Retinal pigment epithelial cell (primary cell): ENCODE data around the gene AGFG2.

ENCODE experiments used
- DNase-seq: peaks from one replicate; pipeline ENCODE4 v3.0.0-alpha.2; 2010; ENCODE audit warnings: low read depth
- H3K4me3 ChIP-seq: 2 replicates; pipeline ENCODE4 v1.5.1; 2011; ENCODE audit warnings: mild to moderate bottlenecking, low read length, control low read depth, moderate library complexity
- CTCF ChIP-seq: conservative IDR thresholded peaks from 2 replicates; pipeline ENCODE4 v1.5.1; 2011; ENCODE audit warnings: low read depth, low read length, control low read depth, inconsistent platforms

Gene AGFG2

DNA sequence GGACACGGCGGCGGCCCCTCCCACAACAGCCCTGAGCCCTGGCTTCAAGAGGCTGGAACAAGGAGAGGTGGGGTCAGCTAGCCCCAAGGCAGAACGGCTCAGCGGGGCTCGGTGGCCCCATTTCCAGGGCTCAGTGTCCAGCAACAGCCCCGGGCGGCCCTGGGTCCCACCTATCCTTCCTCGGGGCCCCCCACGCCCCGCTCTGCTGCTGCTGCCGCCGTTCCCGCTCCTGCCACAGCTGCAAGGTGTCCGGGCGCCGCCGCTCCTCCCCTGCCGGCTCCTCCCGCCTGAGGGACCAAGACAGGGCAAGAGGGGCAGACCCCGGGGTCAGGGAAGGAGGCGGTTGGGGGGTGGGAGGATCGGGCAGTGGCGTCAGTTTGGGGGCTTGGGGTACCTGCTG is 38.1 kb downstream of the AGFG2 start:
- TF ChIP-seq CTCF, result no peak
- no peak for DNase-seq
- H3K4me3 ChIP-seq, result no peak overlapping the region

DNA sequence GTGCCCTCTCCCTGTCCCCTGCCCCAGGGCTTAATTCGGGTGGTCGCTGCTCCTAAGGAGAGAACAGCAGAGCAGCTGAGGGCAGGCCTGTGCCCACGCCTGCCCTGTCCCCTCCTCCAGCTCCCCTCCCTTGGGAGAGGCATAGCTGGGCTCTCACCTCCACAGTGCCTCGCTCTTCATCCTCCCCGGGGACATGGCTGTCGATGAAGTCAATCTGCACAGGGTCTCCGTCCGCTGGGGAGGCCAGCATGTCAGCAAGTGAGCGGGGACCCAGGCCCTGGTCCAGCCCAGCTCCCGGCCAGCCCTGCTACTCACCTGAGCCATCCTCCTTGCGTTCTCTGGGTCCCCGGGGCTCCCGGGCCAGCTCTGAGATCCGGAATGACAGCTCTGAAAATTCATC is 38.5 kb downstream of the AGFG2 start:
- TF ChIP-seq CTCF, result no peak
- no peak overlapping the region for H3K4me3 ChIP-seq
- DNase-seq, result no peak

GRCh38 chr7:100578246-100579183 is 39.5 kb downstream of the AGFG2 start:
- H3K4me3 ChIP-seq, result no peak overlapping the region
- TF ChIP-seq CTCF, result no peak
- no peak for DNase-seq

DNA sequence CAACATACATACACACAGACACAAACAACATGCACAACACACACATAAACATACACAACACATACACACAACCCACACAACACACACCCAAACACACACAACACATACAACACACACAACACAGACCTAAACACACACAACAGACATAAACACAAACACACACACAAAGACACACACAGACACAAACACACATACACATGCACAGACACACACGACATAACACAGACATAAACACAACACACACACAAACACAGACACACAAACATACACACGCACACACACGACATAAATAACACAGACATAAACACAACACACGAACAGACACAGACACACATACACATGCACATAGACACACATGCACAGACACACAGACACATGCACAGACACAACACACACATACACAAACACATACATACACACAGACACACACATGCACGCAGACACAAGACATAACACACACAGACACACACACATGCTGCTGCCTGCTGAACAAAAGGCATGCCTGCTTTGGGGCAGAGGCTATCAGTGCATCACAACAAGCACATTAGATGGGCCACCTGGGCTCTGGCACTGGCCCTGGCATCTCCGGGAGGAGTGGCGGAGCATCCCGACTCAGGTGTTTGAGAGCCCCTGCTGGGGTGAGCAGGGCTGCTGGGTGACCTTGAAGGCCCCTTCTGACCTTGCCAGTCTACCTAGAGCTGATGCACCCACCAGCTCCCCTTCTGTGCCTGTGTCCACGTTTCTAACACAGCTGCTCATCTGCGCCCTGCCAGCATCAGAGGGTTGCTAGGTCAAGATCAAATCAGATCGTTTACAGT is 41.7 kb downstream of the AGFG2 start:
- TF ChIP-seq CTCF, result no peak
- no peak overlapping the region for H3K4me3 ChIP-seq
- DNase-seq, result no peak

DNA sequence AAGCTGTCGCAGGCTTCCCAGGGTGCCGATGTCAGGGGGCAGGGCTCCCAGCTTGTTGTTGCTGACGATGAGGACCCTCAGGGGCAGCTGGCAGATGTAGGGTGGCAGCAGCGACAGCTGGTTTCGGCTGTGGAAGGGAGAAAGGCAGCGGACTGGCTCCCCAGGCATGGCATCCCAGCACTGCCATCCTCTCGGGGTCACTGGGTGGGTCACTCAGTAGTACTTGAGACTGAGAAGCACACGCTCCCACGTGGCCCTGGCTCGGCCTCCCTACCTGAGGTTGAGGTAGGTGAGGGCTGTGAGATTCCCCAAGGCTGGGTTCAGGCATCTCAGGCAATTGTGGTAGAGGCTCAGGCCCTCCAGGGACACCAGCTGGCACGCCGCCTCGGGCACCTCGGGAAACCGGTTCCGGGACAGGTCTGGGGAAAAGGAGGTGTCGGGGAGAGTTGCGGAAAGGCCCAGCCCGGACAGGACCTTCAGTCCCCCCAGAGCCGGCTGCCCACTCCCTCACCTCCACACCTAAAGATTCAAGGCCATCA is 43.1 kb downstream of the AGFG2 start:
- DNase-seq, result no peak
- no peak for TF ChIP-seq CTCF
- no peak overlapping the region for H3K4me3 ChIP-seq

GRCh38 chr7:100582650-100583049 is 43.6 kb downstream of the AGFG2 start:
- DNase-seq, result no peak
- TF ChIP-seq CTCF, result no peak
- H3K4me3 ChIP-seq, result no peak overlapping the region
